Hepatocyte (in vitro differentiated cells): ENCODE measurements around the gene SURF1.

ENCODE experiments used
- CTCF ChIP-seq: fragments of 200-600 bp; sonication (generic); IDR thresholded peaks from 2 replicates; pipeline ENCODE4 v1.5.1; 2016; ENCODE audit warnings: antibody characterized with exemption, mild to moderate bottlenecking; ENCODE audit not compliant: poor library complexity
- EZH2 ChIP-seq: fragments of 200-600 bp; sonication (generic); IDR thresholded peaks from 2 replicates; pipeline ENCODE4 v1.6.1; 2016; ENCODE audit warnings: antibody characterized with exemption, mild to moderate bottlenecking, borderline replicate concordance

DNA sequence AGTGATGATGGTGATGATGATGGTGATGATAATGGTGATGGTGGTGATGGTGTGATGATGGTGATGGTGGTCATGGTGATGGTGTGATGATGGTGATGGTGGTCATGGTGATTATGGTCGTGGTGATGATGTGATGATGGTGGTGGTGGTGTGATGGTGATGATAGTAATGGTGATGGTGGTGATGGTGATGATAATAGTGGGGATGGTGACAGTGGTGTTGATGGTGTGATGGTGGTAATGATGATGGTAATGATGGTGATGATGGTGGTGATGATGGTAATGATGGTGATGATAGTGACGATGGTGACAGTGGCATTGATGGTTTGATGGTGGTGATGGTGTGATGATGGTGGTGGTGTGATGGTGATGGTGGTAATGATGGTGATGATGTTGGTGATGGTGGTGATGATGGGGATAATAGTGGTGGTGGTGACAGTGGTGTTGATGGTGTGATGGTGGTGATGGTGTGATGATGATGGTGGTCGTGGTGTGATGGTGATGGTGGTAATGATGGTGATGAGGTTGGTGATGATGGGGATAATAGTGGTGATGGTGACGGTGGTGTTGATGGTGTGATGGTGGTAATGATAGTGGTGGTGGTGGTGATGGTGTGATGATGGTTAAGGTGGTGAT, 26.3 kb upstream of the SURF1 start:
- TF ChIP-seq CTCF (no peak), EZH2 (no peak)
